Left ventricle myocardium superior (tissue), 1 donor: ENCODE measurements around the gene SESN1. TPM values are rescaled to one million over a fixed set of nuclear protein-coding genes. Genes with fewer than 3 reads are reported as not detected.

ENCODE experiments used
- ATAC-seq: fragments of 200-7000 bp; cut with Tn5 transposase; one replicate; pipeline ENCODE4 v1.9.1; 2020; ENCODE audit warnings: mild to moderate bottlenecking, moderate library complexity
- DNase-seq: peaks from one replicate; pipeline ENCODE4 v3.0.0-alpha.2; 2020
- intact Hi-C: fragments of 100-400 bp; cut with micrococcal nuclease; formaldehyde crosslinking; loops from one replicate; pipeline ENCODE4 v1.11.0; 2022
- total RNA-seq: library from RNA; stranded (reverse); fragmentation: NEBNext Ultra II Directional; extraction: Animal tissue kit (Norgen Biotek cat#: 25700); gene quantifications from one replicate; pipeline ENCODE4 v1.2.1, GENCODE V29; 2021
- donor health status: DM: no; HTN: yes; CAD: no; lungs with severe emphysema.

The SESN1 gene
- total RNA-seq, 1 donor from 2014 or later: 70.0 TPM

GRCh38 chr6:109071125-109071917, 23.3 kb downstream of the SESN1 start:
- intact Hi-C loops: no loop called here
- ATAC-seq (no peak), DNase-seq (no peak)

DNA sequence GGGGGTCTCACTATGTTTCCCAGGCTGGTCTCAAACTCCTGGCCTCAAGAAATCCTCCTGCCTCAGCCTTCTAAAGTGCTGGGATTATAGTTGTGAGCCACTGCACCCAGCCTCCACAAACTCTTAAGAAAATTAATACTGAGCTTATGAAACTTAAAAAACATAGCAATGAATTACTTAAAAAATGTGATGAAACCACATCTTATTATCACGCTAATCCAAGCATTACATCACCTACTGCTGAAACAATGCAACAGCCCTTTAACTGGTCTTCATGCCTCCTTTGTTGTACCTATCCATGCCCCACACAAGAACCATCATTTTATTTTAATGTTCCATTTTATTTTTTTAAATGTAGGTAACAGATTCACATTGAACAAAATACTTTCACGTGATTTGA, 24.9 kb downstream of the SESN1 start:
- DNase-seq (no peak), ATAC-seq (no peak)
- intact Hi-C loops: loop anchor here (10.0 kb wide), 1 partner anchor 65 kb away; no protein-coding TSS in a partner anchor

DNA sequence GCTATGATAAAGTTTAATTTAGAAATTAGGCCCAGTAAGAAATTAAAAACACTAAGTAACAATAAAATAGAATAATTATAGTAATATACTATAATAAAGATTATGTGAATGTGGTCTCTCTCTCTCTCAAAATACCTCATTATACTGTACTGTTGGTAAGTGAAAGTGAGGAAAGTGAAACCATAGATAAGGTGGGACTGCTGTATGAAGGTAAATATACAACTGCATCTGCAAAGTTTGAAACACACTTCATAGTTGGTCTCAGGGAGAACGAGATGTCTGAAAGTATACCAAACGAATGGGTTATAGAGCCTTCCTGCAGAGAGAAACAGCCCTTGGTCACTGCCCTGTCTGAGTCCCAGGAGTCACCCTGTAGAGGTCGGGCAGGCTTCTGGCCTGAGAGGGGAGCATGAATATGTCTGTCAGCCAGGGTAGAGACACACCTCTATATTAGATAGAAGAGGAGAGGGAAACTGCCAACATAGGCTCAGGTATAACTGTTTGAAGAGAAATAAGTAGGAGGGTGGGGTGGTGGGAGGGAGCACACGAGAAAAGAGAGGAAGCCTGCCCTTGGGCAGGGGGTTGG, 31.8 kb downstream of the SESN1 start:
- intact Hi-C loops: loop anchor here (10.0 kb wide), 1 partner anchor 58 kb away; no protein-coding TSS in a partner anchor
- DNase-seq: no peak
- peak; percentile 51 for ATAC-seq

GRCh38 chr6:109062216-109062615, 32.4 kb downstream of the SESN1 start:
- intact Hi-C loops: loop anchor here (10.0 kb wide), 1 partner anchor 57 kb away; no protein-coding TSS in a partner anchor
- DNase-seq: no peak
- ATAC-seq: peak; percentile 37

DNA sequence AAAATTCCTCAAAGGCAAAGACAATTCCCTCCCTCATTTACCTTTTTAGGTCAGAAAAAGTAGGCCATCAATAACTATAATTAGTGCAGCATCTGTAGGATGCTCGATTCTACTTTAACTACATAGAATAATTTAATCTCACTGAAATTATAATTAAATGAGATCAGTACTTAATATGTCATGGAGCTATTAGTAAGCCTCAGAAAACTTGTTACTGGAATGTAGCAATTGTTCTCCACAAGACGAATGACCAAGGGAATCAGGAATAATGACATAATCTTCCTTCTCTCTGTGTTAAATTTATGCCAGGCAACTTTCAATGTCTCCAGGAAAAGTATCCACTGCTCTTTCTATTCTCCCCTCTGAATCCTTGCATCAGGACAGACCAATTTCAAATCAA, 34.1 kb downstream of the SESN1 start:
- intact Hi-C loops: loop anchor here (10.0 kb wide), 1 partner anchor 56 kb away; no protein-coding TSS in a partner anchor

DNA sequence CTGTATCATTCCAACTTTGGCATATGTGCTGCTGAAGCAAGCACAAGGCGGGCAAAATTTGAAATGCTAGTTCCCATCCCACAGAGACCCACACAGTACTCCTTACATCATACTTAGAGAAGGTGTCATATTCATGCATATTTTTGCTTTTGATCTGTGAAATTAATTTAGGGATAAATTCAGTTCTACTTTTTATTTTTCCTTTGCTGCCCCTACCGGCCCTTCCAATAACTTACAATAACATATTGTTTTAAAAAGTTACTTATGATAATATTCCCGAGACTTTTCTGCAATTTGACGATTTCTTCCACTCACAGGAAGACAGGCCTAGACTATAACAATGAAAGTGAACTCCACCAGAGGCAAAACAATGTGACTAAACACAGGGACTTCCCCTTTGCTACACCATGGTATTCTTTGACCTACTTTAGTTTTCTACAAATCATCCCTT, 35.0 kb downstream of the SESN1 start:
- ATAC-seq (peak; percentile 62), DNase-seq (no peak)
- intact Hi-C loops: loop anchor here (10.0 kb wide), 1 partner anchor 55 kb away; no protein-coding TSS in a partner anchor

More for the DNA sequence above, 34.1 kb downstream of the SESN1 start:
- DNase-seq (no peak), ATAC-seq (no peak)

- no peak for ATAC-seq
- DNase-seq: no peak
- intact Hi-C loops: no loop called here
These were observed 35.5 kb downstream of the SESN1 start for GRCh38 chr6:109059153-109059552.

- DNase-seq (no peak), ATAC-seq (no peak)
- intact Hi-C loops: no loop called here
These were observed 36.0 kb downstream of the SESN1 start for GRCh38 chr6:109058620-109059019.

- no peak for ATAC-seq
These were observed 38.0 kb downstream of the SESN1 start for GRCh38 chr6:109056661-109057060.

GRCh38 chr6:109055771-109056235, 38.8 kb downstream of the SESN1 start:
- DNase-seq (no peak), ATAC-seq (no peak)
- intact Hi-C loops: no loop called here

More at GRCh38 chr6:109056661-109057060, 38.0 kb downstream of the SESN1 start:
- intact Hi-C loops: no loop called here
- DNase-seq: no peak

- ATAC-seq: no peak
- intact Hi-C loops: no loop called here
- DNase-seq: no peak
These were observed 41.3 kb downstream of the SESN1 start for GRCh38 chr6:109053336-109053735.

DNA sequence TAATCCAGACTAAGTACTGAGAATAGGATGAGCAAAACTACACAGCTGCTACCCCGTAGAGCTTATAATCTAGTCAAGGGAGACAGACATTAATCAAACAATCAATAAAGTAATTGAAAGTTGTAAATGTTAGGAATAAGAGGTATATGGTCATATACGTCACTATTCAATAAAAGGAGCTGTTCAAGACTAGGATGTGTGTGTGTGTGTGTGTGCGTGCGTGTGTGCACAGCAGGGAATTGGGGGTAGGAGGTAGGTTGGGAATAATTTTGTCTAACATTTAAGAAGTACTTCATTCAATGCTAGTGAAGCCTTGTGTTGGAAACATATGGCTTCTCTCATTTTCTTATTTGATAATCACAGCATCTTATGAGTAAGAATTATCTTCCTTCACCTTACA, 41.8 kb downstream of the SESN1 start:
- ATAC-seq (no peak), DNase-seq (no peak)
- intact Hi-C loops: no loop called here

- ATAC-seq (no peak), DNase-seq (no peak)
- intact Hi-C loops: no loop called here
These were observed 42.5 kb downstream of the SESN1 start for GRCh38 chr6:109052018-109052651.

- DNase-seq (no peak), ATAC-seq (no peak)
- intact Hi-C loops: no loop called here
These were observed 43.2 kb downstream of the SESN1 start for GRCh38 chr6:109051301-109052017.

DNA sequence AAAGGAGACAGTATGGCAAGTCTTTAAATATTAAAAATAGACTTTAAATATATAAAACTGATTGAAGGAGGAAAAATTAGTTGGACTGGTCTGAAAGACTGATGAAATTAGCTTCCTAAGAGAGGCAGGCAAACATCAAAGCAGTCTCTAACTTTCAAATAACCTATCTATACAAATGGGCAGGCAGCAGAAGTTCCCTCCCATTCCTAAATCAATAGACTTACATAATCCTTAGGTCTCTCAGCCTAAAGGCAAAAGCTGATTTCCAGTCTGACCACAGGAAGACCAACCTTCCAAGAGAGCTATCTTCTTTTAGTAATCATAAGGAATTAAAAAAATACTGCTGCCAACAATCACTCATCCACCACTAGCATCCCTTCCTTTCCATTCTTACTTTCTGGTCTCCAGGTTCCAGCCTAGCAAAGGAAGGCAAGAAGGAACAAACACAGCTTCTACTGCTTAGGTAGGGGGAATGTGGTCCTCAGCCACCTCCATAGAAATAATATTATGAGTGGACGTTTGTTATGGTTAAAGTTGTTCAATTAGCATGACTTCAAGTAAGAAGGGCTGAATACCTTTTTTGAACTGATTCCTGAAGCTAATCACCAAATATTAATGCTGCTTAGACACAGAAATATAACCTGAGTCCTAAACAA, 44.1 kb downstream of the SESN1 start:
- DNase-seq (no peak), ATAC-seq (no peak)
- intact Hi-C loops: no loop called here

DNA sequence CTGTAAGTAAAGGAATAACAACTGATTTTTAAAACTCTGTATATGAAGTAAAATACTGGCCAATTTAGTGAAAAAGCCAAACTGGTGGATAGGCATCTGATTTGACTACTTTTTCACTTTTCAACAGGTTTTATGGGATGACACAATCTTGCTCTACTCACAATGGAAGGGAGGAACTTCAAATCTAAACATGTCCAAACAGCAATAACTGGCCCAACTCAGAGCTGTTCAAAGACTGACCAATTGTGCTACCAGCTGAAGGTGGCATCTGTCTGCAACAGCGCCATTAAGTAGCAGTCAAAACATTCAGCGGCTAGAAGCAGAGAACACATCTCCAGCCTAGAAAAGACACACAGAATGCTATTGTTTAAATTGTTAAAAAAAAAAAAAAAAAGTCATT, 44.6 kb downstream of the SESN1 start:
- DNase-seq (no peak), ATAC-seq (no peak)
- intact Hi-C loops: no loop called here

DNA sequence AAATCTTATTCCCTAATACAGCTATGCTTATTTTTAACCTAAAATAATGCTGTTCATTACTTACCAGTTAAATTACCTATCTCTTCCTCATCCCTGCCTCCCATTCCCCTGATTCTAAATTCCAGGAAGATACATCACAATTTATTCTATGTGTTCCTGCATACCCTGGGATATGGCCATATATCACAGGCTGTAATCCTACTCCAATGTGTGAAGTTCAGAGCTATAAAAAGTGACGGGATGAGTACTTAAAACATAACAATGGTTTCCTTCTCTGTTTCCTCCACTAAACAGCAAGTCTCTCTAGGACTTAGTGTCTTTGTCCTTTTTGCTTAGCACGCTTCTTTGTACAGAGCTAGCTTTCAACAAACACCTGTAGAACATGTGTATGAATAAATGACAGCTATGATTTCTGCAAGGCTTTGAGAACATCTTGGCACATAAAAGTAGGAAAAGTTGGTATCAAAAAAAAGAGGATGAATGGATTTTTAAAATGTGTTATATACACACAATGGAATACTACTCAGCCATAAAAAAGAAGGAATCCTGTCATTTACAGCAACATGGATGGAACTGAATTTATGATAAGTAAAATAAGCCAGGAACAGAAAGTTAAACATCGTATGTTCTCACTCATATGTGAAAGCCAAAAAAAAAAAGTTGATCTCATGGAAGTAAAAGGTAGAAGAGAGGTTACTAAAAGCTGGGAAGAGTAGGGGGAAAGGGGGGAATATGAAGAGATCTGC, 45.8 kb downstream of the SESN1 start:
- ATAC-seq: no peak
- intact Hi-C loops: no loop called here

DNA sequence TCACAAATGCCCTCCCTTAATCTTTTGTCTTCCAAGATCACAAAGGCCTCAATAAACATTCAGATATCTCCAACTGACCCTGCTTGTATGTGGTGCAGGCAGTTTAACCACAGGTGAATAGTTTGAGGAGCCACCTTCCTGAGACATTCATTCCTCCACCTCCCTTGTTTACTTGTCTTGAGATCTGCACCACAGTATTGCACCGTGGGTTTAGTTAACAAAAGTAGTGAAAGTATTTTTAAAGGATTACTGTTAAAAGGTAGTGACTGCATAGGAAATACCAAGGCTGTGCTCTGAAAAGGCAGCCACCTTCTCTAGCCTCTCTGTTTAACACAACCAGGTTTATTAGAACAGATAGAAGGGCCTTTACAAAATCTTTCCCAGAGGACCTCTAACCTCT, 46.5 kb downstream of the SESN1 start:
- intact Hi-C loops: no loop called here
- no peak for DNase-seq
- ATAC-seq: no peak

More for the DNA sequence above, 45.8 kb downstream of the SESN1 start:
- no peak for DNase-seq
